A172 (cell line): Measurements from ENCODE around the gene DTX3. TPM values are rescaled to one million over a fixed set of nuclear protein-coding genes. Genes with fewer than 3 reads are reported as not detected.
"Not testable (repeated sequence)": the region's sequence is repeated elsewhere in the genome, so short reads cannot be mapped to it uniquely, and the experiment has no call there.

Experiments
- DNase-seq: peaks from one replicate; pipeline ENCODE4 v3.0.0-alpha.2; 2015; ENCODE audit warnings: low spot score
- total RNA-seq: library from RNA; depleted of rRNA; stranded (reverse); fragments of >200 nt; shearing (Covaris generic); gene quantifications from 2 replicates; pipeline ENCODE4 v1.2.3, GENCODE V29; 2014

Gene DTX3
- total RNA-seq, 1 experiment from 2014 or later, result 13.6 TPM

- DNase-seq, result no peak
Measured at GRCh38 chr12:57607958-57608663, 3.5 kb downstream of the DTX3 start.

- no peak for DNase-seq
Measured at GRCh38 chr12:57609101-57609780, 4.6 kb downstream of the DTX3 start.

DNA sequence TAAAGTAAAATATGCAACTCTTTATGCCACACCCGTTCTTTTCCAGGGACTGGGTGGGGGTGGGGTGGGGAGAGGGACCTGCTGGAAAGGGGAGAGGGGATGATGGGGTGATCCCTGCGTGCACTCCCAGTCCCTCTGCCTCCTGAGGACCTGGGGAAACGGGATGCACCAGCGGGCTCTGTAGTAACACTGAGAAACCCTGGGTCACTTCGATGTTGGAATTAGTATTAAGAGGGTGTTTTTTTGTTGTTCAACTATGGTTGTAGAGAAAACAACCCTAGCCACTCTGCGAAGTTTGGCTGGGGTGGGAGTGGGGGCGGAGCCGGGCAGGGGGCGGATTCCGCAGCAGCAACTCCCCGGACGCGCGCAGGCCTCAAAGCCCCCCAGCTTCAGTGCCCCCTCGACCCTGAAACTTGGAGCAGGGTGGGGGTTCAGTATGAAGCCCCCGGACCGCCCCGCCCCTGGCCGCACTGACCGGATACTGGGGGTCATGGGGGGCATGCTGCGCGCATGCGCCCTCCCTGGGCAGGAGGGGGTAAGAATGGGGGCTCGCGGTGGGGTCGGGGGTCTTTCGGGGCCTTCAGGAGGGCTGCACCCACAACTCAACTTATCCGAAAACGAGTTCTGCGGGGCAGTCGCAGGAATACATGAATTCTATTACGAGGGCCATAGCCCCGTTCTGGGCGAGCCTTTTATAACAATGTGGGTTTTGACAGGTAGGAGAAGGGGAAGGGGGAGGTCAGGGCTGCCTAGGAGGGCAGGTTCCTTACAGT is 5.3 kb downstream of the DTX3 start:
- no peak for DNase-seq

- DNase-seq, result no peak
Measured at GRCh38 chr12:57610554-57611107, 6.0 kb downstream of the DTX3 start.

- DNase-seq, result peak; percentile 33
Measured at GRCh38 chr12:57611108-57611826, 6.6 kb downstream of the DTX3 start, which contains the start of gene ARHGEF25. TSS of gene ARHGEF25 (plus strand) at chr12:57611435. CDS start at chr12:57611895, 460 bp downstream.

- DNase-seq, result no peak
Measured at GRCh38 chr12:57611827-57612710, 7.4 kb downstream of the DTX3 start.

DNA sequence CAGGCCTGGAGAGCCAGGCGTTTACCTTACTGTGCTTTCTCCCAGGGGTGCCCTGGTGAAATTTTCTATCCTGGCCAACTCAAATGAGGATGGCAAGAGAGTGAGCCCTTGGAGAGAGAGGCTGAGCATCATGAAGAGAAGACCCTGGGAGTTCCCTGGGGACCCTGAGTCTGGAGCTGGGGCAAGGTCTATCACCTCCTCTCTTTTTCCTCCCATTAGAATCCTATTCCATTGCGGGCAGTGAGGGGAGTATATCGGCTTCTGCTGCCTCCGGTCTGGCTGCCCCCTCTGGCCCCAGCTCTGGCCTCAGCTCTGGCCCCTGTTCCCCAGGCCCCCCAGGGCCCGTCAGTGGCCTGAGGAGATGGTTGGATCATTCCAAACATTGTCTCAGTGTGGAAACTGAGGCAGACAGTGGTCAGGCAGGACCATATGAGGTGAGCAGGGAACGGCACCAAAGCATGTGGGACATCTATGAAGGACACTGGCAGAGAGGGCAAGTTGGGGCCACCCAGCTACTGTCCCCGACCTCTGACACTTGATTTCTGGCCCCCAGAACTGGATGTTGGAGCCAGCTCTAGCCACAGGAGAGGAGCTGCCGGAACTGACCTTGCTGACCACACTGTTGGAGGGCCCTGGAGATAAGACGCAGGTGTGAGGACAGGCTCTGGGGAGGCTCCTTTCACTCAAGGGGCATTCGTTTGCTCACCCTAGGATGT is 8.2 kb downstream of the DTX3 start:
- no peak for DNase-seq

- DNase-seq, result no peak
Measured at GRCh38 chr12:57613427-57614109, 8.9 kb downstream of the DTX3 start.

DNA sequence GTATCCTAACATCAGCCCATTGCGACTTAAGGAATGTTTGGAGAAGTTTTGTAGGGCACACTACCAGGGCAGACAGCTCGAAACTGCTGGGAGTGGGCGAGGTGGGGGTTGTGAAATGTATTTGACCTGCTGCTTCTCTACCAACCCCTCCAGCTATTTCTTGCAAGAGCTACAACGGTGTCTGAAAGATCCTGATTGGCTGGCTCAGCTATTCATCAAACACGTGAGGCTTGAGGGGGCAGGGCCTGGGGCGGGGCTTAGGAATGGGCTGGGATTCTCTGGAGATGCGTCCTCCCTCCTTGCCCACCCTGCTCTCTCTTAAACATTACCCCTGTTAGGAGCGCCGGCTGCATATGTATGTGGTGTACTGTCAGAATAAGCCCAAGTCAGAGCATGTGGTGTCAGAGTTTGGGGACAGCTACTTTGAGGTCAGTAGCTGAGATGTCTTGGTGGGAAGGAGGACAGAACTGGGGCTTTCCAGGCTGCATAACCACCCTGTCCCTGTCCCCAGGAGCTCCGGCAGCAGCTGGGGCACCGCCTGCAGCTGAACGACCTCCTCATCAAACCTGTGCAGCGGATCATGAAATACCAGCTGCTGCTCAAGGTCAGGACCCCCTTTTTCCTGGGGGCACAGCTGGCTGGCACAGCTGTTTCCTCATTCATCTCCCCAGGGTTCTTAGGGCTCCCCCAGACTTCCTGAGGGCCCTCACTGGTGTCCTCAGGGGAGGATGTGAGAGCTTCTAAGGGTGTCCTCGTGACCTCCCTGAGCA is 9.7 kb downstream of the DTX3 start:
- no peak for DNase-seq

GRCh38 chr12:57614948-57615500 is 10.4 kb downstream of the DTX3 start:
- DNase-seq, result no peak

DNA sequence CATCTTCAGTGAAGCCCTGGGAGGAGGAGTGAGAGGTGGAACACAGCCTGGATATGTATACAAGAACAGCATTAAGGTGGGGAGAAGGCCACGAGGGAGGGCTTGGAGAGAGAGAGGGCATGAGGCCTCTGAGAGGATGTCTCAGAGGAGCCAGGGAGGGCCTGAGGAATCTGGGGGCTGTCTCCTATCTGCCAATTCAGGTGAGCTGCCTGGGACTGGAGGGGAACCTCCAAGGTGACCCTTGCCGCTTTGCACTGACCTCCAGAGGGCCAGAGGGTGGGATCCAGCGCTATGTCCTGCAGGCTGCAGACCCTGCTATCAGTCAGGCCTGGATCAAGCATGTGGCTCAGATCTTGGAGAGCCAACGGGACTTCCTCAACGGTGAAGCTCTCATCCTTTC is 11.0 kb downstream of the DTX3 start:
- DNase-seq, result no peak

DNA sequence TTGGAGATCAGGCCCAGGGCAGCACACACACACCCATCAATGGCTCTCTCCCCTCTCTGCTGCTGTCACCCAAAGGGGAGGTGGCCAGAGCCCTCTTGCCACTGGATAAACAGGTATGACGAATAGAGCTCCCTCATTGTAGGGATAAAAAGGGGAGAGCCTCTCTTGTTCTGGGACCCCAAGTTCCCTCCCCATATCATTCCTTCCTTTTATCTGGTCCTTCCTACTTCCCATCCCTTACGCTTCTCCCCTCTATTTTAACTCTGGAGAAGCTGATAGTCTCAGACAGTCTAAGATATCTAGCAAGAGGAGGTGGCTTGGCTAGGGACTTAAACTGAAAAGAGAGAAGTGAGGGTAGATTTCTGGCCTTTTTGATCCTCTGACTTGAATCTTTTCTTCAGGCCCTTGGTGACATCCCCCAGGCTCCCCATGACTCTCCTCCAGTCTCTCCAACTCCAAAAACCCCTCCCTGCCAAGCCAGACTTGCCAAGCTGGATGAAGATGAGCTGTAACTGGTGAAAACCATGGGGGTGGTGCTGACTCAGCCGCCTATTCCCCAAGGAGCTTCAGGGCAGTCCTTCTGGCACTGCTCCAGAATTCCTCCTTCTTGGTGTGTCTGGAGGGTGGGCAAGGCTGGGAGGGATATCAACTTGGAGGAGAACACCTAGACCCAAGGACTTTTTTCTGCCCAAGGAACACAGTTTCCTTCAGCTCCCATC is 11.9 kb downstream of the DTX3 start:
- peak; percentile 19 for DNase-seq

DNA sequence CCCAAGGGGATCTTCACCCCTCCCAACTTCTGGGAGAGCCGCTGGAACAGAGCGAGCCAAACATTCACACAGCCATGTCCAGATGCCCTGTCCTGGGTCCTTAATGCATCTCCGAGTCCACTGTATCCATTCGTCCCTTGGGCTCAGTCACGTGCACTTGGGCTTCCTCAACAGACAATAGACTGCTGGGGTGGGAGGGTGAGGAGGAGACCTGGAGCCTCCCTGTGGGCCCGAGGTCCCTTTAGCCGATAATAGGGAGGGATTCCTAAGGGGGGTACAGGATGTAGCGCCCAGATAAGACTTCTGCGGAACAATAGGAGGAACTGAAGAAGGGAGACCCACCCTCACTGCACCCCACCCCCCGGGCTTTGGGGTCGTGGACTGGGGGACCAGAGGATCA is 13.3 kb downstream of the DTX3 start:
- DNase-seq, result no peak

- not testable (repeated sequence) for DNase-seq
Measured at GRCh38 chr12:57618431-57618830, 13.8 kb downstream of the DTX3 start.

GRCh38 chr12:57618966-57619433 is 14.4 kb downstream of the DTX3 start:
- DNase-seq, result no peak

GRCh38 chr12:57619434-57620244 is 15.0 kb downstream of the DTX3 start:
- DNase-seq, result no peak
